Astrocyte of the cerebellum (primary cell): ENCODE results near the gene CLIC1.

Experiments
- DNase-seq: peaks from one replicate; pipeline ENCODE4 v3.0.0-alpha.2; 2011; ENCODE audit warnings: low read depth
- H3K4me3 ChIP-seq: 2 replicates; pipeline ENCODE4 v1.5.1; 2011; ENCODE audit warnings: mild to moderate bottlenecking, low read depth, low read length, moderate library complexity
- CTCF ChIP-seq: IDR thresholded peaks from 2 replicates; pipeline ENCODE4 v1.5.1; 2012; ENCODE audit warnings: low read length, low read depth, moderate library complexity, mild to moderate bottlenecking; ENCODE audit errors: missing control alignments
- in situ Hi-C: cut with HindIII; loops from 2 replicates; pipeline ENCODE4 v1.10.0; 2017; ENCODE audit warnings: low sequenced_read_pairs

The CLIC1 gene

GRCh38 chr6:31692353-31692752 lies 44.0 kb downstream of the CLIC1 start:
- TF ChIP-seq CTCF = no peak
- no peak for DNase-seq
- in situ Hi-C loops = loop anchor here (5.0 kb wide), 1 partner anchor 40 kb away; no protein-coding TSS in a partner anchor
- no peak overlapping the region for H3K4me3 ChIP-seq

GRCh38 chr6:31691564-31692108 lies 44.7 kb downstream of the CLIC1 start:
- no peak overlapping the region for H3K4me3 ChIP-seq
- no peak for DNase-seq
- no peak for TF ChIP-seq CTCF
- in situ Hi-C loops = loop anchor here (5.0 kb wide), 1 partner anchor 41 kb away; no protein-coding TSS in a partner anchor

GRCh38 chr6:31691078-31691463 lies 45.3 kb downstream of the CLIC1 start:
- DNase-seq = no peak
- H3K4me3 ChIP-seq = no peak overlapping the region
- TF ChIP-seq CTCF = no peak
- in situ Hi-C loops = loop anchor here (5.0 kb wide), 1 partner anchor 41 kb away; no protein-coding TSS in a partner anchor

- in situ Hi-C loops = loop anchor here (5.0 kb wide), 1 partner anchor 42 kb away; no protein-coding TSS in a partner anchor
- no peak for TF ChIP-seq CTCF
- DNase-seq = no peak
- no peak overlapping the region for H3K4me3 ChIP-seq
Observed at GRCh38 chr6:31690231-31691077, 45.9 kb downstream of the CLIC1 start.

GRCh38 chr6:31689249-31690110 lies 46.9 kb downstream of the CLIC1 start:
- DNase-seq = no peak
- in situ Hi-C loops = loop anchor here (5.0 kb wide), 1 partner anchor 43 kb away; no protein-coding TSS in a partner anchor
- H3K4me3 ChIP-seq = no peak overlapping the region
- peak; percentile 58 for TF ChIP-seq CTCF
